Adrenal gland (tissue), 12 donors: ENCODE data around the gene TMEM174. TPM values are rescaled to one million over a fixed set of nuclear protein-coding genes. Genes with fewer than 3 reads are reported as not detected.

ENCODE experiments used
- DNase-seq, 7 donors: peaks; one replicate each; pipeline ENCODE4 v3.0.0-alpha.2; 2019 to 2020
- H3K27ac ChIP-seq, 5 donors: fragments of 200-600 bp; sonication (generic) in 4 of 5; 1 replicate in 3 of 5; 2 replicates in 2 of 5; pipeline versions ENCODE4 v1.5.1 to v1.8.0; 2016 to 2020; ENCODE audit warnings: mild to moderate bottlenecking in 1 of 5
- H3K27me3 ChIP-seq: fragments of 200-600 bp; 2 replicates; pipeline ENCODE4 v1.8.0; 2021
- H3K36me3 ChIP-seq, 2 donors: fragments of 200-600 bp; replicated peaks in 1 of 2; 1 replicate in 1 of 2; 2 replicates in 1 of 2; pipeline versions ENCODE4 v1.5.1 to v1.8.0; 2018 to 2022
- H3K4me1 ChIP-seq, 2 donors: fragments of 200-600 bp; replicated peaks in 1 of 2; 1 replicate in 1 of 2; 2 replicates in 1 of 2; pipeline versions ENCODE4 v1.5.1 to v1.8.0; 2018 to 2021
- H3K4me3 ChIP-seq, 4 donors: fragments of 200-600 bp; sonication (generic) in 3 of 4; one replicate each; pipeline ENCODE4 v1.5.1; 2016 to 2018
- H3K9me3 ChIP-seq, 3 donors: fragments of 200-600 bp; sonication (generic) in 1 of 3; replicated peaks in 1 of 3; 1 replicate in 2 of 3; 2 replicates in 1 of 3; pipeline versions ENCODE4 v1.5.1 to v1.8.0; 2016 to 2021
- POLR2A ChIP-seq, 2 donors: fragments of 450-650 bp; IDR thresholded peaks; one replicate each; pipeline ENCODE4 v1.6.1; 2017; ENCODE audit warnings: antibody characterized with exemption in 2 of 2, mild to moderate bottlenecking in 2 of 2, moderate library complexity in 1 of 2
- WGBS, 4 donors: extraction: QIAGEN DNeasy Blood & Tissue Kit in 2 of 4; methylation state at CpG; one replicate each; pipeline versions ENCODE4 v1.1.5 to v1.1.7; 2013 to 2017; 5-methylcytosine and 5-hydroxymethylcytosine counted together
- intact Hi-C, 2 donors: fragments of 100-400 bp; cut with DNase I; formaldehyde crosslinking; loops; one replicate each; pipeline versions ENCODE4 v1.14.1 to v1.15.0; 2022 to 2023
- polyA plus RNA-seq, 3 donors: library from polyadenylated mRNA; stranded (reverse); fragments of 200-250 nt in 2 of 3; fragments of 350-450 nt in 1 of 3; fragmentation: Illumina TruSeq in 1 of 3; extraction: RNeasy Lipid Tissue Mini Kit (QIAGEN cat#74804) in 1 of 3; gene quantifications; one replicate each; pipeline ENCODE4 v1.2.3, GENCODE V29; 2013 to 2014
- total RNA-seq, 9 donors: library from RNA; depleted of rRNA in 4 of 9; stranded (reverse); fragments of >200 nt in 4 of 9; fragments of 120-200 nt in 1 of 9; fragmentation: NEBNext Ultra II Directional in 1 of 9; extraction: Animal tissue kit (Norgen Biotek cat#: 25700) in 1 of 9; gene quantifications; one replicate each; pipeline versions ENCODE4 v1.1.0 to v1.2.4, GENCODE V29; 2013 to 2023
- TF ChIP-seq, protein P1 (sequence below), 6 experiments: fragments of 450-650 bp in 4 of 6; fragments of 200-600 bp in 2 of 6; sonication (generic) in 1 of 6; IDR thresholded peaks; 1 replicate in 5 of 6; 2 replicates in 1 of 6; pipeline versions ENCODE4 v1.5.1 to v1.8.0; 2016 to 2021; ENCODE audit warnings: antibody characterized with exemption in 6 of 6, mild to moderate bottlenecking in 2 of 6, moderate library complexity in 1 of 6
- donor health status: healthy with polysubstance abuse.
- donor health status: Bipolar disorder and iron deficiency.
- donor health status: DM: yes; HTN: yes; CAD: no.
- donor health status: DM: no; HTN: no; CAD: no.
- donor health status: DM: no; HTN: no; CAD: no.
- donor health status: DM: yes; HTN: yes; CAD: no.

TMEM174 gene
- total and polyA plus RNA-seq, 12 donors = not detected

DNA sequence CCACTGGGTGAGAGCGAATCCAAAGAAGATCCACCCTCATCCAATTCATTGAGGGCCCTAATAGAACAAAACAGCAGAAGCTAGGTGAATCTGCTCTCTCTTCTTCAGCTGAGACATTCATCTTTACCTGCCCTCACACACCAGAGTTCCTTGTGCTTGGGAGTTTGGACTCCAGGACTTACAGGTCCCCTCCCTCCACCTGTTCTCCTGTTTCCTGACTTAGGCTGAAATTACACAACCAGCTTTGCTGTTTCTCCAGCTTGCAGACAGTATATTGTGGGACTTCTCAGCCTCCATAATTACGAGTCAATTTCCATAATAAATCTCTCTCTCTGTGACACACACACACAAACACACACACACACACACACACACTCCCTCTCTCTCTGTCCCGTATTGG, 33.5 kb upstream of the TMEM174 start:
- Histone ChIP-seq H3K4me1 (no peaks in the 10 kb centered on the region), H3K27me3 (peaks cover 3% of the 10 kb centered on the region), H3K4me3 (no peak overlapping the region), H3K27ac (no peak overlapping the region), H3K9me3 (no peaks in the 10 kb centered on the region), H3K36me3 (no peaks in the 10 kb centered on the region)
- DNase-seq = no peak
- no peak for TF ChIP-seq POLR2A (IDR thresholded peaks at IDR 0.05)
- TF ChIP-seq, protein P1, sequence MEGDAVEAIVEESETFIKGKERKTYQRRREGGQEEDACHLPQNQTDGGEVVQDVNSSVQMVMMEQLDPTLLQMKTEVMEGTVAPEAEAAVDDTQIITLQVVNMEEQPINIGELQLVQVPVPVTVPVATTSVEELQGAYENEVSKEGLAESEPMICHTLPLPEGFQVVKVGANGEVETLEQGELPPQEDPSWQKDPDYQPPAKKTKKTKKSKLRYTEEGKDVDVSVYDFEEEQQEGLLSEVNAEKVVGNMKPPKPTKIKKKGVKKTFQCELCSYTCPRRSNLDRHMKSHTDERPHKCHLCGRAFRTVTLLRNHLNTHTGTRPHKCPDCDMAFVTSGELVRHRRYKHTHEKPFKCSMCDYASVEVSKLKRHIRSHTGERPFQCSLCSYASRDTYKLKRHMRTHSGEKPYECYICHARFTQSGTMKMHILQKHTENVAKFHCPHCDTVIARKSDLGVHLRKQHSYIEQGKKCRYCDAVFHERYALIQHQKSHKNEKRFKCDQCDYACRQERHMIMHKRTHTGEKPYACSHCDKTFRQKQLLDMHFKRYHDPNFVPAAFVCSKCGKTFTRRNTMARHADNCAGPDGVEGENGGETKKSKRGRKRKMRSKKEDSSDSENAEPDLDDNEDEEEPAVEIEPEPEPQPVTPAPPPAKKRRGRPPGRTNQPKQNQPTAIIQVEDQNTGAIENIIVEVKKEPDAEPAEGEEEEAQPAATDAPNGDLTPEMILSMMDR (IDR thresholded peaks at IDR 0.05) = no peak
- intact Hi-C loops = no loop called here
- WGBS, 4 donors = 58 to 68% (median 60%) methylated on average over 3 of the region's 3 CpGs

DNA sequence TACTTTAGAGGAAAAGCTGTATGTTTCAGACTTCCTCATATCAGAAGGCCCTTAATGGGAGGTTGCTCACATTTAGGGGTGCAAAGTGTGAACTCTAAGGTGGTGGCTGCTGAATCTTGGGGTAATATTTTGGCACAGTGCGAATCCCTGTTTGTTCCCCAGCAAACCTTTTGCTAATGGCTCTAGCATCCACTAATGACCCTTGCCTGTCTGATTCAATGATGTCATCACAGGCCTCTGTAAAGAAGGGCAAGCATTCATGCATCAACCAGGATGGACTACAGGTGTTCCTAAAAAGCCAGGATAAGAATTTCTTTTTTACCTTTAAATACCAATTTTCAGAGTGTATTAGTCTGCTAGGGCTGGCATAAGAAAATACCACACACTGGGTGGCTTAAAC, 32.2 kb upstream of the TMEM174 start:
- H3K36me3 ChIP-seq = no peaks in the 10 kb centered on the region
- H3K27me3 ChIP-seq = peaks cover 3% of the 10 kb centered on the region
- no peaks in the 10 kb centered on the region for H3K9me3 ChIP-seq

GRCh38 chr5:73142035-73142434, 31.0 kb upstream of the TMEM174 start:
- H3K4me3 ChIP-seq = no peak overlapping the region
- intact Hi-C loops = no loop called here
- H3K27me3 ChIP-seq = no peaks in the 10 kb centered on the region
- no peaks in the 10 kb centered on the region for H3K9me3 ChIP-seq
- no peak for TF ChIP-seq POLR2A (IDR thresholded peaks at IDR 0.05)
- TF ChIP-seq, protein P1 (IDR thresholded peaks at IDR 0.05) = no peak
- WGBS, 4 donors = 73 to 80% (median 76%) methylated on average over 7 to 8 of the region's 8 CpGs
- no peaks in the 10 kb centered on the region for H3K36me3 ChIP-seq
- DNase-seq = no peak
- H3K4me1 ChIP-seq = no peaks in the 10 kb centered on the region
- H3K27ac ChIP-seq = no peak overlapping the region

More for the DNA sequence above, 32.2 kb upstream of the TMEM174 start:
- no peak for DNase-seq
- intact Hi-C loops = no loop called here
- H3K27ac ChIP-seq = no peak overlapping the region
- H3K4me3 ChIP-seq = no peak overlapping the region
- WGBS, 4 donors = 88 to 100% (median 99%) methylated on average over 1 of the region's 1 CpG
- TF ChIP-seq, protein P1 (IDR thresholded peaks at IDR 0.05) = no peak
- no peak for TF ChIP-seq POLR2A (IDR thresholded peaks at IDR 0.05)
- no peaks in the 10 kb centered on the region for H3K4me1 ChIP-seq

DNA sequence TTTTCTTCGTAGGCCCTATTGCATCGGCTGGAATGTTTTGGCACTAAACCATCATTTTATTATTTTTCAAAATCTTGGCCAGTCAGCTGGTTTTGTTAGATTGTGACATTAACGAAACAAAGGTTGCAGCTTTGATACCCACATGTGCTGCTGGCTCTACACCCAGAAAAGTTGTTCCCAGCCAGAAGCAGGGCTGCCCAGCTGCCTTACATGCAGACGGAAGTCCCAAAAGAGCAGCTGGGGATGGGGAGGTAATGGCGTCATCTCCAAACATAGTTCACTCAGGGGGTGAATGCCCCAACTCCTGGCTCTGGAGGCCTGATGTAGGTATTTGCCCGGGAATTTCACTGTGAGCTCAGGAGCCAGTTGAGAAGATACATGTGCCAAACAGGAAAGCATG, 29.3 kb upstream of the TMEM174 start:
- TF ChIP-seq, protein P1 (IDR thresholded peaks at IDR 0.05) = no peak
- TF ChIP-seq POLR2A (IDR thresholded peaks at IDR 0.05) = no peak
- WGBS, 4 donors = 76 to 87% (median 78%) methylated on average over 6 of the region's 6 CpGs

More for the DNA sequence above, 29.3 kb upstream of the TMEM174 start:
- DNase-seq = no peak
- Histone ChIP-seq H3K27ac (no peak overlapping the region), H3K27me3 (no peaks in the 10 kb centered on the region), H3K4me1 (no peaks in the 10 kb centered on the region), H3K36me3 (no peaks in the 10 kb centered on the region), H3K4me3 (no peak overlapping the region), H3K9me3 (no peaks in the 10 kb centered on the region)
- intact Hi-C loops = no loop called here
